Gastrocnemius medialis (tissue), 4 donors: Measurements from ENCODE around the gene RXRB.

Experiments
- CTCF ChIP-seq, 5 experiments: fragments of 450-650 bp in 3 of 5; fragments of 200-600 bp in 2 of 5; sonication (generic) in 2 of 5; IDR thresholded peaks in 4 of 5; conservative IDR thresholded peaks in 1 of 5; 1 replicate in 4 of 5; 2 replicates in 1 of 5; pipeline ENCODE4 v1.5.1; 2016 to 2019; ENCODE audit warnings: antibody characterized with exemption in 5 of 5, mild to moderate bottlenecking in 3 of 5, moderate library complexity in 3 of 5
- POLR2A ChIP-seq, 2 donors: fragments of 450-650 bp; IDR thresholded peaks; one replicate each; pipeline ENCODE4 v1.6.1; 2017; ENCODE audit warnings: antibody characterized with exemption in 2 of 2, mild to moderate bottlenecking in 2 of 2, moderate library complexity in 2 of 2

GRCh38 chr6:33165581-33166258, 34.7 kb downstream of the RXRB start:
- TF ChIP-seq CTCF (IDR thresholded peaks at IDR 0.05 in 4 of 5, conservative IDR thresholded peaks at IDR 0.05 in 1 of 5) = no peak
- TF ChIP-seq POLR2A (IDR thresholded peaks at IDR 0.05) = no peak
